MM.1S (cell line): Measurements from ENCODE around the gene NRG3.

Experiments used
- DNase-seq: peaks from one replicate; pipeline ENCODE4 v3.0.0-alpha.2; 2015
- H2AFZ ChIP-seq: fragments of 300-600 bp; sonication (generic); 2 replicates; pipeline ENCODE4 v1.6.0; 2016; ENCODE audit warnings: antibody characterized with exemption, low read length
- H3F3A ChIP-seq: fragments of 300-600 bp; sonication (generic); 2 replicates; pipeline ENCODE4 v1.6.1; 2016; ENCODE audit warnings: mild to moderate bottlenecking, antibody characterized with exemption, low read length, moderate library complexity, mixed read lengths; ENCODE audit not compliant: insufficient read depth
- H3K27ac ChIP-seq: fragments of 300-600 bp; sonication (generic); 2 replicates; pipeline ENCODE4 v1.5.1; 2016; ENCODE audit warnings: mild to moderate bottlenecking, low read length
- H3K27me3 ChIP-seq: fragments of 300-600 bp; sonication (generic); replicated peaks from 2 replicates; pipeline ENCODE4 v1.6.0; 2016; ENCODE audit warnings: low read length; ENCODE audit not compliant: insufficient read depth
- H3K36me3 ChIP-seq: fragments of 300-600 bp; sonication (generic); replicated peaks from 2 replicates; pipeline ENCODE4 v1.6.1; 2016; ENCODE audit warnings: mild to moderate bottlenecking, low read length, mixed read lengths; ENCODE audit not compliant: insufficient read depth
- H3K4me1 ChIP-seq: fragments of 300-600 bp; sonication (generic); 2 replicates; pipeline ENCODE4 v1.6.1; 2016; ENCODE audit warnings: low read length, mixed read lengths
- H3K4me2 ChIP-seq: fragments of 300-600 bp; sonication (generic); 2 replicates; pipeline ENCODE4 v1.6.0; 2016; ENCODE audit warnings: low read depth, low read length
- H3K4me3 ChIP-seq: fragments of 300-600 bp; sonication (generic); 2 replicates; pipeline ENCODE4 v1.5.1; 2016; ENCODE audit warnings: low read length, mixed read lengths
- H3K79me2 ChIP-seq: fragments of 300-600 bp; sonication (generic); 2 replicates; pipeline ENCODE4 v1.6.1; 2016; ENCODE audit warnings: mixed run types, low read length, mixed read lengths
- H3K9ac ChIP-seq: fragments of 300-600 bp; sonication (generic); 2 replicates; pipeline ENCODE4 v1.6.1; 2016; ENCODE audit warnings: low read length, mixed read lengths
- H3K9me2 ChIP-seq: fragments of 300-600 bp; sonication (generic); replicated peaks from 2 replicates; pipeline ENCODE4 v1.6.1; 2016; ENCODE audit warnings: mild to moderate bottlenecking, low read length, mixed read lengths; ENCODE audit not compliant: insufficient read depth
- H3K9me3 ChIP-seq: fragments of 300-600 bp; sonication (generic); replicated peaks from 2 replicates; pipeline ENCODE4 v1.6.1; 2016; ENCODE audit warnings: mild to moderate bottlenecking, low read length, mixed read lengths; ENCODE audit not compliant: insufficient read depth
- H4K20me1 ChIP-seq: fragments of 300-600 bp; sonication (generic); 2 replicates; pipeline ENCODE4 v1.6.1; 2016; ENCODE audit warnings: mild to moderate bottlenecking, low read length, moderate library complexity, mixed read lengths; ENCODE audit not compliant: insufficient read depth
- EZH2 ChIP-seq: fragments of 300-600 bp; sonication (generic); optimal IDR thresholded peaks from 2 replicates; pipeline ENCODE3; 2017; ENCODE audit warnings: low read depth, mild to moderate bottlenecking, antibody characterized with exemption, low read length, mixed read lengths
- EZH2phosphoT487 ChIP-seq: fragments of 300-600 bp; sonication (generic); IDR thresholded peaks from 2 replicates; pipeline ENCODE4 v1.6.1; 2018; ENCODE audit warnings: antibody characterized with exemption, low read length
- TF ChIP-seq, protein P1 (sequence below): fragments of 300-600 bp; sonication (generic); IDR thresholded peaks from 2 replicates; pipeline ENCODE4 v1.5.1; 2016; ENCODE audit warnings: antibody characterized with exemption, low read length, mixed read lengths

NRG3 gene

DNA sequence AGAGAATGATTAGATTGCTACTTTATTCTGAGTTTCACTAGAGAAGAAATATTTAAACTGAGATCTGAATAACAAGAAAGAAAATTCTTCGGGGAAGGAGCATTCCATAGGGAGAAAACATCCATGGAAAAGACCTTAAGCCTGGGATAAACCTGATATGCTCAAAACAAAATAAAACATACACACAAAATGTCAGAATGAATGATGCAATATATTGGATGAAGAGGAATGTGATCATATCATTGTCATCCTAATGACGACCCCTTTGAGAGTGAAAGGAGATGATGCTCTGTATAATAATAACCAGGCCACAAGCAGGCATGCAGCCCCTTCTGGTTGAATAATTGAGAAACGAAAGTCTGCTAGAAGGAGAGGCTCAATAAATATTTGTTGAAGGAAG is 882.4 kb downstream of the NRG3 start:
- no peaks in the 10 kb centered on the region for H3F3A ChIP-seq
- H3K4me2 ChIP-seq: no peak overlapping the region
- no peak overlapping the region for H3K9ac ChIP-seq
- no peaks in the 10 kb centered on the region for H3K36me3 ChIP-seq
- no peak overlapping the region for H3K4me3 ChIP-seq
- no peaks in the 10 kb centered on the region for H3K9me2 ChIP-seq
- no peak for DNase-seq
- H3K27me3 ChIP-seq: no peaks in the 10 kb centered on the region
- no peaks in the 10 kb centered on the region for H3K79me2 ChIP-seq
- no peaks in the 10 kb centered on the region for H3K4me1 ChIP-seq
- H3K27ac ChIP-seq: no peak overlapping the region
- H3K9me3 ChIP-seq: no peaks in the 10 kb centered on the region
- no peaks in the 10 kb centered on the region for H4K20me1 ChIP-seq
- no peak overlapping the region for H2AFZ ChIP-seq
- TF ChIP-seq EZH2phosphoT487 (no peak), EZH2 (no peak)
- TF ChIP-seq, protein P1, sequence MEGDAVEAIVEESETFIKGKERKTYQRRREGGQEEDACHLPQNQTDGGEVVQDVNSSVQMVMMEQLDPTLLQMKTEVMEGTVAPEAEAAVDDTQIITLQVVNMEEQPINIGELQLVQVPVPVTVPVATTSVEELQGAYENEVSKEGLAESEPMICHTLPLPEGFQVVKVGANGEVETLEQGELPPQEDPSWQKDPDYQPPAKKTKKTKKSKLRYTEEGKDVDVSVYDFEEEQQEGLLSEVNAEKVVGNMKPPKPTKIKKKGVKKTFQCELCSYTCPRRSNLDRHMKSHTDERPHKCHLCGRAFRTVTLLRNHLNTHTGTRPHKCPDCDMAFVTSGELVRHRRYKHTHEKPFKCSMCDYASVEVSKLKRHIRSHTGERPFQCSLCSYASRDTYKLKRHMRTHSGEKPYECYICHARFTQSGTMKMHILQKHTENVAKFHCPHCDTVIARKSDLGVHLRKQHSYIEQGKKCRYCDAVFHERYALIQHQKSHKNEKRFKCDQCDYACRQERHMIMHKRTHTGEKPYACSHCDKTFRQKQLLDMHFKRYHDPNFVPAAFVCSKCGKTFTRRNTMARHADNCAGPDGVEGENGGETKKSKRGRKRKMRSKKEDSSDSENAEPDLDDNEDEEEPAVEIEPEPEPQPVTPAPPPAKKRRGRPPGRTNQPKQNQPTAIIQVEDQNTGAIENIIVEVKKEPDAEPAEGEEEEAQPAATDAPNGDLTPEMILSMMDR: no peak

DNA sequence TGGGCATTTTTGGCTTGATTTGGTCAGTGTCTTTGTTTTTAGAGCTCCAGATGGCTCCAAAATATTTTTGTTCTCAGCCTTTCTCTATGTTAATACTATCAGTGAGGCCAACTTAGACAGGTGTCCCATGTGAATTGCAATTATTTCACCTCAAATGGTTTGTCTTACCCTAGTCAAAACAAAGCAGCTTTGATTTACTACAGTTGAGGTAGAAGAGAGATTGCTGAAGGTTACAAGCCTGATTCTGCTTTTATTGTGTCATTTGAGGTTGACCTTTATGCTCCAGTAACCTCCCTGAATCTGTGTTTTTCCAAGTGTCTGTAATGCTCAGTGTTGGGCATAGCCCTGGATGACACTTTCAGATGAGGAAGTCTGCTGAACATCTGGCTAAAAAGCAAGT is 882.9 kb downstream of the NRG3 start:
- no peak overlapping the region for H3K27ac ChIP-seq

DNA sequence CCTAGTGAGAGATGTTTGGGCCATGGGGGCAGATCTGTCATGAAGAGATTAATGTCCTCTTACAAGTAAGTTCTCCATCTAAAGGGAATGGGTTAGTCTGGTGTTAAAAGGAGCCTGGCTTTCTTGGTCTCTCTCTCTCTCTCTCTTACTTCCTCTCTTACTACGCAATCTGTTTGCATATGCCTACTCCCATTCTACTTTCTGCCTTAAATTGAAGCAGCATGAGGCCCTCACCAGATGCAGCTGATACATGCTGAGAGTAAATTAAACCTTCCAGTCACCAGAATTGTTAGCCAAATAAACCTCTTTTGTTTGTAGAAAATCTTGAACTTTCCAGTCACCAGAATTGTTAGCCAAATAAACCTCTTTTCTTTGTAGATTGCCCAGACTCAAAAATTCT is 884.1 kb downstream of the NRG3 start:
- no peak overlapping the region for H3K4me3 ChIP-seq
- H3K27ac ChIP-seq: no peak overlapping the region

More for the DNA sequence above, 882.9 kb downstream of the NRG3 start:
- Histone ChIP-seq H3K9ac (no peak overlapping the region), H3F3A (no peaks in the 10 kb centered on the region), H4K20me1 (no peaks in the 10 kb centered on the region), H3K4me2 (no peak overlapping the region), H3K36me3 (no peaks in the 10 kb centered on the region), H3K9me2 (no peaks in the 10 kb centered on the region), H3K27me3 (no peaks in the 10 kb centered on the region), H3K79me2 (no peaks in the 10 kb centered on the region), H2AFZ (no peak overlapping the region), H3K9me3 (no peaks in the 10 kb centered on the region), H3K4me3 (no peak overlapping the region), H3K4me1 (no peaks in the 10 kb centered on the region)
- TF ChIP-seq EZH2 (no peak), EZH2phosphoT487 (no peak)
- TF ChIP-seq, protein P1: no peak
- DNase-seq: no peak

More for the DNA sequence above, 884.1 kb downstream of the NRG3 start:
- Histone ChIP-seq H3K27me3 (no peaks in the 10 kb centered on the region), H3K4me2 (no peak overlapping the region), H3K4me1 (no peaks in the 10 kb centered on the region), H2AFZ (no peak overlapping the region), H3K79me2 (no peaks in the 10 kb centered on the region), H3F3A (no peaks in the 10 kb centered on the region), H3K36me3 (no peaks in the 10 kb centered on the region), H4K20me1 (no peaks in the 10 kb centered on the region), H3K9ac (no peak overlapping the region), H3K9me3 (no peaks in the 10 kb centered on the region), H3K9me2 (no peaks in the 10 kb centered on the region)
- TF ChIP-seq EZH2phosphoT487 (no peak), EZH2 (no peak)
- TF ChIP-seq, protein P1: no peak
- no peak for DNase-seq
